SK-N-SH (cell line): ENCODE results near the gene KANK4. TPM values are rescaled to one million over a fixed set of nuclear protein-coding genes. Genes with fewer than 3 reads are reported as not detected.

Experiments
- CTCF ChIA-PET: fragments of 300-600, 350-600 bp; formaldehyde crosslinking; extraction: SDS; loops from one replicate; lab custom pipeline; 2021; lab: Yijun Ruan, JAX
- POLR2A ChIA-PET: fragments of 350-600 bp; sonication (Branson Sonifier 250); formaldehyde crosslinking; extraction: SDS; loops from one replicate; lab custom pipeline; 2020; ENCODE audit warnings: antibody characterized with exemption, inconsistent platforms; lab: Yijun Ruan, JAX
- DNase-seq: peaks from one replicate; pipeline ENCODE4 v3.0.0; 2012
- H2AFZ ChIP-seq: fragments of 200-600 bp; sonication (generic); 2 replicates; pipeline ENCODE4 v1.8.1; 2016; ENCODE audit warnings: antibody characterized with exemption, mild to moderate bottlenecking, low read depth
- H3F3A ChIP-seq: fragments of 200-600 bp; sonication (generic); replicated peaks from 2 replicates; pipeline ENCODE3; 2016; ENCODE audit warnings: antibody characterized with exemption, mild to moderate bottlenecking; ENCODE audit not compliant: insufficient read depth
- H3K27ac ChIP-seq, 2 experiments: fragments of 200-500 bp in 1 of 2; fragments of 200-600 bp in 1 of 2; sonication (Bioruptor generic) in 1 of 2; sonication (generic), shearing (Covaris generic) in 1 of 2; 2 replicates each; pipeline versions ENCODE4 v1.5.1 to v1.6.1; 2014 to 2016; ENCODE audit warnings: low read depth in 2 of 2, inconsistent platforms in 1 of 2, low read length in 1 of 2, mild to moderate bottlenecking in 1 of 2, mixed read lengths in 1 of 2
- H3K27me3 ChIP-seq: fragments of 200-600 bp; sonication (generic), shearing (Covaris generic); 2 replicates; pipeline ENCODE4 v1.6.1; 2016; ENCODE audit warnings: mixed run types; ENCODE audit not compliant: insufficient read depth
- H3K36me3 ChIP-seq, 2 experiments: fragments of 200-500 bp in 1 of 2; fragments of 200-600 bp in 1 of 2; sonication (Bioruptor generic) in 1 of 2; sonication (generic) in 1 of 2; replicated peaks in 1 of 2; 2 replicates each; pipeline versions ENCODE3 to v1.5.1; 2014 to 2016; ENCODE audit warnings: low read length in 1 of 2, mild to moderate bottlenecking in 1 of 2; ENCODE audit not compliant: insufficient read depth in 2 of 2, control insufficient read depth in 1 of 2
- H3K4me1 ChIP-seq, 2 experiments: fragments of 200-500 bp in 1 of 2; fragments of 200-600 bp in 1 of 2; sonication (Bioruptor generic) in 1 of 2; sonication (generic), shearing (Covaris generic) in 1 of 2; 2 replicates each; pipeline versions ENCODE4 v1.5.1 to v1.6.1; 2014 to 2016; ENCODE audit warnings: low read depth in 1 of 2, low read length in 1 of 2, mixed run types in 1 of 2; ENCODE audit not compliant: insufficient read depth in 2 of 2, control insufficient read depth in 1 of 2
- H3K4me2 ChIP-seq: fragments of 200-600 bp; sonication (generic), shearing (Covaris generic); 2 replicates; pipeline ENCODE4 v1.6.1; 2017; ENCODE audit warnings: mixed run types
- H3K4me3 ChIP-seq, 2 experiments: fragments of 200-500 bp in 1 of 2; fragments of 200-600 bp in 1 of 2; sonication (Bioruptor generic) in 1 of 2; sonication (generic), shearing (Covaris generic) in 1 of 2; 2 replicates each; pipeline versions ENCODE4 v1.5.1 to v1.8.1; 2014 to 2016; ENCODE audit warnings: low read depth in 2 of 2, inconsistent platforms in 1 of 2, low read length in 1 of 2, mild to moderate bottlenecking in 1 of 2, mixed read lengths in 1 of 2, moderate library complexity in 1 of 2
- H3K79me2 ChIP-seq: fragments of 200-600 bp; sonication (generic); 2 replicates; pipeline ENCODE4 v1.8.1; 2017; ENCODE audit warnings: mild to moderate bottlenecking; ENCODE audit not compliant: insufficient read depth
- H3K9ac ChIP-seq: fragments of 200-600 bp; sonication (generic); 2 replicates; pipeline ENCODE4 v1.6.1; 2017; ENCODE audit warnings: mixed run types
- H3K9me2 ChIP-seq: fragments of 200-600 bp; sonication (generic); 2 replicates; pipeline ENCODE4 v1.6.1; 2017; ENCODE audit warnings: mixed run types
- H3K9me3 ChIP-seq: fragments of 200-600 bp; sonication (generic); 2 replicates; pipeline ENCODE4 v1.6.1; 2017; ENCODE audit warnings: mixed run types, mild to moderate bottlenecking, moderate library complexity
- H4K20me1 ChIP-seq: fragments of 200-600 bp; sonication (generic); 2 replicates; pipeline ENCODE4 v1.6.1; 2017; ENCODE audit warnings: mild to moderate bottlenecking, mixed run types; ENCODE audit not compliant: insufficient read depth
- EZH2phosphoT487 ChIP-seq: fragments of 200-600 bp; sonication (generic); IDR thresholded peaks from 2 replicates; pipeline ENCODE4 v1.6.1; 2017; ENCODE audit warnings: low read depth, mixed run types, mild to moderate bottlenecking, antibody characterized with exemption, moderate library complexity, borderline replicate concordance
- FOSL2 ChIP-seq: IDR thresholded peaks from 2 replicates; pipeline ENCODE4 v1.4.0; 2012; ENCODE audit warnings: low read depth, mild to moderate bottlenecking, moderate library complexity, borderline replicate concordance
- FOXM1 ChIP-seq: IDR thresholded peaks from 2 replicates; pipeline ENCODE4 v1.4.0; 2012; ENCODE audit warnings: low read depth, mild to moderate bottlenecking
- GABPA ChIP-seq: IDR thresholded peaks from 2 replicates; pipeline ENCODE4 v1.4.0; 2012; ENCODE audit warnings: low read depth, mild to moderate bottlenecking
- GATA2 ChIP-seq: sonication (generic); formaldehyde crosslinking; IDR thresholded peaks from 2 replicates; pipeline ENCODE4 v1.5.0; 2020; ENCODE audit warnings: mild to moderate bottlenecking, missing genetic modification reagents
- MXI1 ChIP-seq: IDR thresholded peaks from 2 replicates; pipeline ENCODE4 v1.6.1; 2012; ENCODE audit warnings: mild to moderate bottlenecking, low read depth, low read length, improper control_type of control experiment
- NFIC ChIP-seq: IDR thresholded peaks from 2 replicates; pipeline ENCODE4 v1.4.0; 2012; ENCODE audit warnings: borderline replicate concordance
- NRF1 ChIP-seq: IDR thresholded peaks from 2 replicates; pipeline ENCODE4 v1.6.1; 2012; ENCODE audit warnings: low read depth, mild to moderate bottlenecking, low read length
- SIN3A ChIP-seq: IDR thresholded peaks from 2 replicates; pipeline ENCODE4 v1.6.1; 2012; ENCODE audit warnings: low read depth, mild to moderate bottlenecking, low read length, moderate library complexity, borderline replicate concordance
- SMC3 ChIP-seq: IDR thresholded peaks from 2 replicates; pipeline ENCODE4 v1.6.1; 2012; ENCODE audit warnings: low read depth, low read length, improper control_type of control experiment
- TCF12 ChIP-seq: IDR thresholded peaks from 2 replicates; pipeline ENCODE4 v1.4.0; 2012
- TEAD4 ChIP-seq: IDR thresholded peaks from 2 replicates; pipeline ENCODE4 v1.4.0; 2012; ENCODE audit warnings: mild to moderate bottlenecking, borderline replicate concordance; ENCODE audit not compliant: insufficient read depth
- WGBS: methylation state at CpG from one replicate; pipeline ENCODE4 v1.1.6; 2017; ENCODE audit warnings: low lambda C conversion rate; 5-methylcytosine and 5-hydroxymethylcytosine counted together
- polyA plus RNA-seq, 3 experiments: library from polyadenylated mRNA; depleted of rRNA; stranded (reverse); fragments of >200 nt; gene quantifications; 2 replicates each; pipeline ENCODE4 v1.2.3, GENCODE V29; 2012
- TF ChIP-seq, protein P1 (sequence below): IDR thresholded peaks from 2 replicates; pipeline ENCODE4 v1.6.1; 2012; ENCODE audit warnings: mild to moderate bottlenecking, low read depth, low read length, moderate library complexity
- TF ChIP-seq, protein P2 (sequence below): IDR thresholded peaks from 2 replicates; pipeline ENCODE4; 2012

The KANK4 gene
- polyA plus RNA-seq, 1 of the 3 experiments (the other 2 are of a cell fraction): not detected

DNA sequence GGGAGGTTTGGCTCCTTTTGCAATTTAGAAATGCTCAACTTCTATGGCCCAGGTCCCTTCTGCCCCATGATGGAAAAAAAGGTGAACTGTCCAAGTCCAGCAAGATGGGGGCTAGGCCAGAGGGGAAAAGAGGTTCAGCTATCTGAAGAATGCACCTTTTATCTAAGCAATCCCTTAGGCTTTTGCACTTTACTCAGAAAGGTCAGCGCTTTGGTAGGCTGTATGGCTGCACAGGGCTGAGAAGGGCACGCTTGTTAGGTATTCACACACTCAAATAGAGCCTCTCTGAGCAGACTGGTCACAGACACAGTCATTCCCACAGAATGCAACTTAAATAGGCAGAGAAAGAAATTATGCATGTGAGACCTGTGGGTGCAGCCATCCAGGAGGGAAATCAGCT, 31.0 kb downstream of the KANK4 start:
- ChIA-PET POLR2A (no interaction called here), CTCF (interaction anchor here (1.2 to 1.3 kb wide), 2 partner anchors 112 to 119 kb away, joined by 3 to 4 read pairs; no protein-coding TSS in a partner anchor)
- Histone ChIP-seq H3K9ac (no peak overlapping the region), H3K36me3 (no peaks in the 10 kb centered on the region), H3K4me3 (no peak overlapping the region), H3K27ac (no peak overlapping the region), H3K79me2 (no peaks in the 10 kb centered on the region), H3K27me3 (peaks cover 9% of the 10 kb centered on the region; the same call in 1 of the 2 replicates), H4K20me1 (no peaks in the 10 kb centered on the region), H3K9me3 (no peaks in the 10 kb centered on the region), H3K9me2 (no peaks in the 10 kb centered on the region), H3K4me1 (peaks cover 0 to 9% of the 10 kb centered on the region in 2 experiments; a peak in 2 of 4 replicates), H2AFZ (no peak overlapping the region), H3K4me2 (no peak overlapping the region), H3F3A (no peaks in the 10 kb centered on the region)
- WGBS: 75% methylated on average over 2 of the region's 2 CpGs
- DNase-seq: no peak
- TF ChIP-seq GATA2 (CRISPR knock-in tag): no peak
- TF ChIP-seq GABPA: no peak
- TF ChIP-seq TCF12: no peak
- TF ChIP-seq FOSL2: no peak
- TF ChIP-seq, protein P1, sequence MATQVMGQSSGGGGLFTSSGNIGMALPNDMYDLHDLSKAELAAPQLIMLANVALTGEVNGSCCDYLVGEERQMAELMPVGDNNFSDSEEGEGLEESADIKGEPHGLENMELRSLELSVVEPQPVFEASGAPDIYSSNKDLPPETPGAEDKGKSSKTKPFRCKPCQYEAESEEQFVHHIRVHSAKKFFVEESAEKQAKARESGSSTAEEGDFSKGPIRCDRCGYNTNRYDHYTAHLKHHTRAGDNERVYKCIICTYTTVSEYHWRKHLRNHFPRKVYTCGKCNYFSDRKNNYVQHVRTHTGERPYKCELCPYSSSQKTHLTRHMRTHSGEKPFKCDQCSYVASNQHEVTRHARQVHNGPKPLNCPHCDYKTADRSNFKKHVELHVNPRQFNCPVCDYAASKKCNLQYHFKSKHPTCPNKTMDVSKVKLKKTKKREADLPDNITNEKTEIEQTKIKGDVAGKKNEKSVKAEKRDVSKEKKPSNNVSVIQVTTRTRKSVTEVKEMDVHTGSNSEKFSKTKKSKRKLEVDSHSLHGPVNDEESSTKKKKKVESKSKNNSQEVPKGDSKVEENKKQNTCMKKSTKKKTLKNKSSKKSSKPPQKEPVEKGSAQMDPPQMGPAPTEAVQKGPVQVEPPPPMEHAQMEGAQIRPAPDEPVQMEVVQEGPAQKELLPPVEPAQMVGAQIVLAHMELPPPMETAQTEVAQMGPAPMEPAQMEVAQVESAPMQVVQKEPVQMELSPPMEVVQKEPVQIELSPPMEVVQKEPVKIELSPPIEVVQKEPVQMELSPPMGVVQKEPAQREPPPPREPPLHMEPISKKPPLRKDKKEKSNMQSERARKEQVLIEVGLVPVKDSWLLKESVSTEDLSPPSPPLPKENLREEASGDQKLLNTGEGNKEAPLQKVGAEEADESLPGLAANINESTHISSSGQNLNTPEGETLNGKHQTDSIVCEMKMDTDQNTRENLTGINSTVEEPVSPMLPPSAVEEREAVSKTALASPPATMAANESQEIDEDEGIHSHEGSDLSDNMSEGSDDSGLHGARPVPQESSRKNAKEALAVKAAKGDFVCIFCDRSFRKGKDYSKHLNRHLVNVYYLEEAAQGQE: no peak
- TF ChIP-seq NFIC: no peak
- TF ChIP-seq MXI1: no peak
- TF ChIP-seq, protein P2, sequence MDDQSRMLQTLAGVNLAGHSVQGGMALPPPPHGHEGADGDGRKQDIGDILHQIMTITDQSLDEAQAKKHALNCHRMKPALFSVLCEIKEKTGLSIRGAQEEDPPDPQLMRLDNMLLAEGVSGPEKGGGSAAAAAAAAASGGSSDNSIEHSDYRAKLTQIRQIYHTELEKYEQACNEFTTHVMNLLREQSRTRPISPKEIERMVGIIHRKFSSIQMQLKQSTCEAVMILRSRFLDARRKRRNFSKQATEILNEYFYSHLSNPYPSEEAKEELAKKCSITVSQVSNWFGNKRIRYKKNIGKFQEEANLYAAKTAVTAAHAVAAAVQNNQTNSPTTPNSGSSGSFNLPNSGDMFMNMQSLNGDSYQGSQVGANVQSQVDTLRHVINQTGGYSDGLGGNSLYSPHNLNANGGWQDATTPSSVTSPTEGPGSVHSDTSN: no peak
- TF ChIP-seq NRF1: no peak
- TF ChIP-seq EZH2phosphoT487: no peak
- TF ChIP-seq SMC3: no peak
- TF ChIP-seq FOXM1: no peak

DNA sequence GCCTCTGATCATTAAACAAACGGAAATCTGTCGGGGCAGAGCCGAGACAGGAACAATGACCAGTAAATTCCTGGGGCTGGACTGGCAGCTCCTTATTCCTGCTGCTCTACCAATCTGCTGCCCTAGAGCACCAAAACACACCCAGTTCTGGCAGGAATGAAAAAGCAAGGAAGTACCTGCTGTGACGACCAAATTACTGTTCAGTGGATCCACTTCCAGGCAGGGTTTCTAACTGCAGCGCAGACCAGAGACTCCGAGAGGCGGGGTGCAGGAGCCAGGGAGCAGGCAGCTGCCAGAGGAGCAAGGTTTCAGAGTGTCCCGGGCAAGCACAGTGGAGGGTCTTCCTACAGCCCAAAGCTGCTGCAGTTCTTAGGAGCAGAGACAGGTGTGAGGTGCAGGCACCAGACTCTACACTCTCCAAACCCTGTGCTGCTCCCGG, 32.4 kb downstream of the KANK4 start:
- 42% methylated on average over 6 of the region's 9 CpGs for WGBS
- Histone ChIP-seq H3K79me2 (no peaks in the 10 kb centered on the region), H3K36me3 (no peaks in the 10 kb centered on the region), H3K4me3 (no peak overlapping the region), H4K20me1 (no peaks in the 10 kb centered on the region), H3K4me2 (no peak overlapping the region), H3K27me3 (peaks cover 9% of the 10 kb centered on the region; the same call in 1 of the 2 replicates), H3K9ac (no peak overlapping the region), H3K9me2 (no peaks in the 10 kb centered on the region), H3K4me1 (peaks cover 0 to 9% of the 10 kb centered on the region in 2 experiments; a peak in 2 of 4 replicates), H3K9me3 (no peaks in the 10 kb centered on the region), H3K27ac (no peak overlapping the region), H2AFZ (no peak overlapping the region), H3F3A (no peaks in the 10 kb centered on the region)
- TF ChIP-seq FOXM1 (no peak), TEAD4 (no peak), SIN3A (no peak)
- no peak for DNase-seq
- ChIA-PET POLR2A (interaction anchor here (1.0 kb wide), 1 partner anchor 149 kb away, joined by 3 read pairs; no protein-coding TSS in a partner anchor), CTCF (interaction anchor here (2.5 kb wide), 1 partner anchor 111 kb away, joined by 12 read pairs; no protein-coding TSS in a partner anchor)
